HG03354 (cell line): ENCODE results near the gene MAEA.

Experiments
- ATAC-seq: cut with Tn5 transposase; IDR thresholded peaks from one replicate; pipeline ENCODE4 v1.9.1; 2021; ENCODE audit warnings: mild to moderate bottlenecking; ENCODE audit not compliant: unreplicated experiment, poor library complexity, severe bottlenecking

The MAEA gene

GRCh38 chr4:1373892-1374705 is 84.4 kb downstream of the MAEA start:
- ATAC-seq = no peak

- ATAC-seq = no peak
Observed at GRCh38 chr4:1374706-1375045, 85.0 kb downstream of the MAEA start.

GRCh38 chr4:1375051-1375721 is 85.5 kb downstream of the MAEA start:
- no peak for ATAC-seq

- ATAC-seq = no peak
Observed at GRCh38 chr4:1375761-1376322, 86.2 kb downstream of the MAEA start.

DNA sequence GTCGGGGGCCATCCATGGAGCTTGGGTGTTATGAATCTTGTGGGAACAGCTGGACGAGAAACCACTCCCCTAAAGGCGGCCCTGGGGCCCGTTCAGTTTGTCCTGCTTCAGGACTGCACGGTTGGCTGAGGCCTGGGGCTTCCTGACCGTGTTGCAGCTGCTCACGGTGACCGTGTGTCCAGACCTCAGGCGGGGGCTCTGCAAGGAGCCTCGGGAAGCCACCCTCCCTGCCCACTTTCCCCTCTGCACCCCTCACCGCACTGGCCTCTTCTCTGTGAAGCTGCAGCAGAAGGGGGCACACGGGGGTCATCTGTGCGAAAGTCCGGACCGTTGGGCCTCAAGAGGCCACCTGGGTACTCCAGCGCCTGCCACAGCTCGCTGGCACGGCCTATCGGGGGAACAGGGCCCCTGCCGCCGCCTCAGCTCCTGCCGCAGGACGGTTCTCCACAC is 86.7 kb downstream of the MAEA start:
- ATAC-seq = no peak

DNA sequence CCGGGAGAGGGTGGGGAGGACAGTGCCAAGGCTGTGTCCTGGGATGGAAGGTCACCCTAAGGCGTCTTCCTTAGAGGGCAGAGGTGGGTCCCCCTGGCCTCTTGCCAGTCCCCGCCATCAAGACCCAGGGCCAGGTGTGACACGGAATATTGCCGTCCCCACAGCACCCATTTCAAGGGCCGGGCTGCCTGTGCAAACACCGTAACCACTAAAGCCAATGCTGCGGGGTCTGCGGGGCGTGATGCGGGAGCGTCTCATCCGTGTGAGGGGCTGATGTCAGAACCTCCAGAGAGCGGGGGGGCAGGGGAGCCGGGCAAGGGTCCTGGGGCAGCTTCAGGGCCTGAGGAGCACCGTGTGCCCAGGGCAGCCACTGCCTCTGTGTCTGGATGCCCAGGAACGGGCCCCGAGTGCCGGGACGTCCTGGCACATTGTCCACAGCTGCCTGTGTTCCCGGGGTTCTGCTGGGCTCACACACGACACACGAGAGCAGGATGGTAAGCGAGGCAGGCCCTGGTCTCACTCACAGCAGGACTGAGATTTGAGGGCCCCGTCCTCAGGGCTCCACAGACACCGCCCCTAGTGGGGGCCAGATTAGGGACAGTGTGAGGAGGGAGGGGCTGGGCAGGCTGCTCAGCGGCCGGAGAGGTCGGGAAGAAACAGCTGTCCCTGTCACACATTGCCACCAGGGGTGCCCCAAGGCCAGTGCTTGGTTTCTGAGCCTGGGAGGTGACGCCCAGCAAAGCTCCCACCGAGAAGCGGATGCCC is 87.3 kb downstream of the MAEA start:
- ATAC-seq = no peak

DNA sequence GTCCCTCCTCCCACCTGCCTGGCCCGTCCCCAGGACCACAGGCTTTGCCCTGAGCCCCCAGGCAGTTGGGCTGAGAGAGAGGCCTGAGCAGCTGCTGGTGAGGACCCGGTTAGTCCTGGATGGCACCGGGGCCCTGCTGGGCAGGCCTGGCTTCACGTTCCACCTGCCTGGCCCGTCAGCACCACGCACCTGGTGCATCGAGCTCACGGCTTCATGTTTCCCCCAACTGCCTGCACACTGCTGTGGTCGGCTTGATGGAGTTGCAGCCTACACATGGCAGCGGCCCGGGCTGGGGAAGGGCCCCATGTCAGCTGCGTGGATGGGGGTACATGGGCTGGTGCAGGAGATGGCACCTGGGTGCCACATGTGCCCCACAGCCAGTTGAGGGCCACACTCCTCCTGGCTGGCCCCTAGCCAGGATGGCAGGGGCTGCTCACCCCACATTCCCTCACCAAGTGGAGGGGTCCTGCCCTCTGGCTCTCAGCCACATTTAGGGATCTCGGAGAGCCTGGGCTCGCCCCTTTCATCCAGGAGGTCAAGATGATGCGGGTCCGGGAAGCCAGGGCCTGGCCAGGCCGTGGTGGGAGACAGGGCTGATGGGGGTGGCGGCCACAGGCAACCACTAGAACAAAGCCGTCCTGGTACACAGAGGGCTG is 88.0 kb downstream of the MAEA start:
- ATAC-seq = no peak

- ATAC-seq = no peak
Observed at GRCh38 chr4:1378559-1379231, 89.0 kb downstream of the MAEA start.

DNA sequence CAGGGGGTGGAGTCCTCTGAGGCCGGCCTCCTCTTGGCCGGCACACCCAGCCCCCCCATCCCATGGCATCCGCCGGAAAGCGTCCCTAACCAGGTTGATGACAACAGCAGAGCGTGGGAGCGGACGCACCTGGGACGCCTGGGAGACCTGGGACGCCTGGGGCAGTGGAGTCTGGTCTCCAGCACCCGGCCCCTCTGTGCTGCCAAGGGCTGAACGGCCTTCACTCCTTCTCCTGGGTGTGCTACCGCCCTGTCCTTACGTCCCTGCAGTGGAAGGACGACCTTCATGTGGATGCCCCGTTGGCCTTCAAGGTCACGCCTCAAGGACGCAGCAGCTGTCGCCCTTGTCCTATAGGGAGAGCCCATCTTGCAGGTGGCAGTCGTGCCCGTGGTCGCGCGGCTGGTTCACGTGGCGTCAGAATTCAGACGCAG is 89.7 kb downstream of the MAEA start:
- no peak for ATAC-seq

GRCh38 chr4:1379801-1380331 is 90.2 kb downstream of the MAEA start:
- no peak for ATAC-seq

DNA sequence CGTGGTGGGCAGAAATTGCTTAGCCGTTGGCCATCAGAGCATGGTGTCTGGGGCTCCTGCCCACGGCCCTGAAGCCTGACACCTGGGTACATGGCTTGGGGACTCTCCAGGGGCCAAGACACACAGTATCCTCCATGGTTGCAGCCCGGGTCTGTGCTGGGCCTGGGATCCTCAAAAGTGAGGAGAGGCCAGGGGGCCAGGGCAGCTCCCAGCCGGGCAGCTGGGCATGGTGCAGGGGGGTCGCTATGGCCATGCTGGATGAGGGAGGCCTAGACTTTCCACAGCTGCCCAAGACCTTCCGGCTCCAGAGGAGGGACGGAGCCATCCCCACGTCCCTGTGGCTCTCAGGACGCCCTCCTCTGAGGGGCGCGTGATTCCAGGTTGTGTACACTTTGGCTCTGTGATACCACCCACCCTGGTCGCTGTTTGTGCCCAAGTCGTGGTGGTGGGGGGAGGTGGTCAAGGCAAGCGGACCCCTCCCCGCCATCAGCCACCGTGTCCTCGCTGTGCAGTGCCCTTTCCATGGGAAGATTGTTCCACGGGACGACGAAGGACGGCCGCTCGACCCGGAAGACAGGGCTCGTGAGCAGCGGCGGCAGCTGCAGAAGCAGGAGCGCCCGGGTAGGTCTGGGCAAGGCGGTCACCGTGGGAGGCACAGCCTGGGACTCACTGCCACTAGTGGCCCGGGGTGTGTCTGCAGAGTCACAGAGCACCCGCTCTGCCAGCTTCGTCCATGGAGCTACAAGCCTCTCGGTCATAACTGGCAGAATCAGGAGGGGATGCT is 90.9 kb downstream of the MAEA start:
- ATAC-seq = no peak

- no peak for ATAC-seq
Observed at GRCh38 chr4:1381181-1381621, 91.5 kb downstream of the MAEA start.

- ATAC-seq = no peak
Observed at GRCh38 chr4:1381944-1382541, 92.4 kb downstream of the MAEA start.

GRCh38 chr4:1382776-1383727 is 93.4 kb downstream of the MAEA start:
- ATAC-seq = no peak

GRCh38 chr4:1383728-1384591 is 94.3 kb downstream of the MAEA start:
- no peak for ATAC-seq
